ENCODE data around the gene TMEM212.
"Not testable (repeated sequence)": the region's sequence is repeated elsewhere in the genome, so short reads cannot be mapped to it uniquely, and the experiment has no call there.

The TMEM212 gene

GRCh38 chr3:171813278-171813896 is 29.8 kb upstream of the TMEM212 start:
- DNase-seq (ENCODE audit: low read depth) = no peak

GRCh38 chr3:171813897-171814460 is 29.2 kb upstream of the TMEM212 start:
- DNase-seq (ENCODE audit: low read depth) = peak; percentile 6

GRCh38 chr3:171814662-171815061 is 28.5 kb upstream of the TMEM212 start:
- not testable (repeated sequence) for DNase-seq (ENCODE audit: low read depth)

- DNase-seq (ENCODE audit: low read depth) = no peak
Observed at GRCh38 chr3:171815973-171816595, 27.1 kb upstream of the TMEM212 start.

- no peak for DNase-seq (ENCODE audit: low read depth)
Observed at GRCh38 chr3:171817074-171817800, 25.9 kb upstream of the TMEM212 start.

- DNase-seq (ENCODE audit: low read depth) = no peak
Observed at GRCh38 chr3:171821044-171821443, 22.1 kb upstream of the TMEM212 start.

GRCh38 chr3:171821778-171822358 is 21.3 kb upstream of the TMEM212 start:
- no peak for DNase-seq (ENCODE audit: low read depth)

- no peak for DNase-seq (ENCODE audit: low read depth)
Observed at GRCh38 chr3:171822431-171823106, 20.6 kb upstream of the TMEM212 start.

- DNase-seq (ENCODE audit: low read depth) = no peak
Observed at GRCh38 chr3:171824116-171824515, 19.0 kb upstream of the TMEM212 start.

- DNase-seq (ENCODE audit: low read depth) = no peak
Observed at GRCh38 chr3:171824824-171825221, 18.3 kb upstream of the TMEM212 start.

GRCh38 chr3:171825222-171825828 is 17.8 kb upstream of the TMEM212 start:
- DNase-seq (ENCODE audit: low read depth) = no peak

- DNase-seq (ENCODE audit: low read depth) = no peak
Observed at GRCh38 chr3:171827385-171827784, 15.8 kb upstream of the TMEM212 start.

GRCh38 chr3:171827836-171828458 is 15.2 kb upstream of the TMEM212 start:
- DNase-seq (ENCODE audit: low read depth) = no peak

GRCh38 chr3:171828902-171829770 is 14.0 kb upstream of the TMEM212 start:
- DNase-seq (ENCODE audit: low read depth) = no peak

GRCh38 chr3:171829841-171830517 is 13.2 kb upstream of the TMEM212 start:
- no peak for DNase-seq (ENCODE audit: low read depth)

- DNase-seq (ENCODE audit: low read depth) = no peak
Observed at GRCh38 chr3:171830518-171830875, 12.7 kb upstream of the TMEM212 start.

GRCh38 chr3:171831936-171832335 is 11.2 kb upstream of the TMEM212 start:
- no peak for DNase-seq (ENCODE audit: low read depth)

- DNase-seq (ENCODE audit: low read depth) = no peak
Observed at GRCh38 chr3:171832989-171833388, 10.2 kb upstream of the TMEM212 start.

- DNase-seq (ENCODE audit: low read depth) = no peak
Observed at GRCh38 chr3:171833789-171834460, 9.2 kb upstream of the TMEM212 start.
